Activated CD4-positive, CD25-positive, alpha-beta regulatory T cell treated with anti-CD3 and anti-CD28 coated beads, Interleukin-2, amount 50 U/mL, for 24 hours (primary cell): ENCODE results near the gene CMTM6.
A peak's percentile ranks its signal among the peaks of the same experiment; 100 is the strongest.
"Not testable (repeated sequence)": the region's sequence is repeated elsewhere in the genome, so short reads cannot be mapped to it uniquely, and the experiment has no call there.

Source experiments
- ATAC-seq, 2 donors: fragments of 150-1000 bp; cut with Tn5 transposase; one replicate each; pipeline ENCODE4 v1.10.0; 2021; ENCODE audit warnings: mild to moderate bottlenecking in 1 of 2, moderate library complexity in 1 of 2

The CMTM6 gene, protein sequence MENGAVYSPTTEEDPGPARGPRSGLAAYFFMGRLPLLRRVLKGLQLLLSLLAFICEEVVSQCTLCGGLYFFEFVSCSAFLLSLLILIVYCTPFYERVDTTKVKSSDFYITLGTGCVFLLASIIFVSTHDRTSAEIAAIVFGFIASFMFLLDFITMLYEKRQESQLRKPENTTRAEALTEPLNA

GRCh38 chr3:32502118-32502945 lies at the start of gene CMTM6:
Gene CMTM6, minus strand, starts transcription at chr3:32502852. Its CDS starts 107 bp downstream, at chr3:32502745.
- ATAC-seq: peak; percentile 76 to 82

DNA sequence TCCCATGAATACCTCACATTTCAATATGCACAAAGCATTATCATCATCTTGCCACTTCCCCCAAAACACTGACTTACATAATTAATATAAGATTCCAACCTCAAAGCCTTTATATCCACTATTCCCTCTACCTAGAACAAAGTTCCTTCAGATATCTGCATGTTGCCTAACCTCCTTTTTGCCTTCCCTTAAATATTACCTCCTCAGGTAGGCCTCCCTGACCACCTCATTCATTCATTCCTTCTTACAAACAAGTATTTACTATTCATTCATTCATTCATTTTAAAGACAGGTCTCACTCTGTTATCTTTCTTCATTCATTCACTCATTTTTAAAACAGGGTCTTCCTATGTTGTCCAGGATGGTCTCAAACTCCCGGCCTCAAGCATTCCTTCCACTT lies 49.4 kb upstream of the CMTM6 start:
- ATAC-seq: no peak

DNA sequence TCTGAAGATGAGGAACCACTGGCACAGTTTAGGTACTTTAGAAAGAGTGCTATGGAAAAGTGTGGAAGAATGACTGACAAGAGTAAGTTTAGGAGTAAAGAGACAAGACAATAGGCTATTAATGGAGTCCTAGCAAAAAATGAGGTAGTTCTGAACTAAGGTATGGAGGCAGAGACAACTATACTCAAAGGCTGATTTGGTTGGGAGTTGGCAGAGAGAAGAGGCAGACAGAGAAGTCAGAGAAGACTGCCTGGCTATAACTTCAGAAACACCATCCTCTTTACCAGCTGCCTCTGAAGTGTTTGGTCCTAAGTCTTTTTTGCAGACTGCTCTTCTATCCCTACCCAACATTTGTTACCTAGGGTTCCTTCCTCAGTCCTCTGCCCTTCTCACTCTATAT lies 48.8 kb upstream of the CMTM6 start:
- no peak for ATAC-seq

- ATAC-seq: no peak
Observed at GRCh38 chr3:32551087-32551486, 48.4 kb upstream of the CMTM6 start.

DNA sequence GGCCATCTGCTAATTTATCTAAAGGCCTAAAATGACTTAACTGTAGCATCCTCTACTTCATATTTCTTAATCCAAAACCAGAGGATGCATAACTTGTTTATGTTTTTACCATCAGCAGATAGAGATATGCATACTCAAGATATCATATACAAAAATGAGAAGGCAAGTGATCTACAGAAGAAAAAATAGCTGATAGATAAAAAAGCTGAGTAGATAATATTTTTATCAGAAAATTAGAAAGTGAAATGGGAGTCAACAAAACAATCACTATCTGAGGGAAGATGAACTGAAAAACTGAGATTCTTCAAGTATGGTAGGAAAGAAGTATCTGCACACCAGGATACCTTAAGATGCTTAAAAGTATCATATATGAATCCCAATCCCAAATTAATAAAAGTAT lies 42.7 kb upstream of the CMTM6 start:
- no peak for ATAC-seq

DNA sequence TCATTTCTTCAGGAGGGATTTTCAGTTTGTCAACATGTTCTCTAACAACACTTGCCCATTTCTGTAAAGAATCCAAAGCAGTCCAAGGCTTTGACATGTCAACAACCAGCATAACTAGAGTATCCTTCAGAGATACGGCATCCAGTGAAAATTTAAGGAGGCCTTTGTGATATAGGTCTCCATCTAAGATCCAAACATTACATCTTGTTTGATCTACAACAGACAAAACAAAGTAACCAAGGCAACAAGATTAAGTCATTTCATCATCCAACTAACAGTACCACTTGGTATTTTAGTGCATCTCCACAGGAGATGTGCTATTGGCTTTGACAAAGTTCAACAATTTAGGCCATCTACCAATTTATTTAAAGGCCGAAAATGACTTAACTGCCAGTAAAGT lies 42.2 kb upstream of the CMTM6 start:
- ATAC-seq: no peak

DNA sequence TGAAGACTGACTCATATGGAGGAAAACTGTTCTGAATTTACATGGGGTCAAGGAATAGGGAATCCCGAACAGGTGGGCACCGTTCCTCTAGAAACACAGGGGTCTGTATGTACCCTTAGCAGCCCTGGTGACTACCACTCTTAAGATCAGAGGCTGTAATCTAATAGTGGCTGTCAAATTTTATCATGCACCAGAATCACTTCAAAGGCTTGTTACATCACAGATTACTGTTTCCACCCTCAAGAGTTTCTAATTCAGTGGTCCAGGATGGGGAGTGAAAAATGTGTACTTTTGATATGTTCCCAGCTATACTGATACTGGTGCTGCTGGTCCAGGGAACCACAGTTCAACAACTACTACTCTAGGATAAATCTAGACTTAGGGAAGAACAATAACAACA lies 40.2 kb upstream of the CMTM6 start:
- ATAC-seq: no peak

DNA sequence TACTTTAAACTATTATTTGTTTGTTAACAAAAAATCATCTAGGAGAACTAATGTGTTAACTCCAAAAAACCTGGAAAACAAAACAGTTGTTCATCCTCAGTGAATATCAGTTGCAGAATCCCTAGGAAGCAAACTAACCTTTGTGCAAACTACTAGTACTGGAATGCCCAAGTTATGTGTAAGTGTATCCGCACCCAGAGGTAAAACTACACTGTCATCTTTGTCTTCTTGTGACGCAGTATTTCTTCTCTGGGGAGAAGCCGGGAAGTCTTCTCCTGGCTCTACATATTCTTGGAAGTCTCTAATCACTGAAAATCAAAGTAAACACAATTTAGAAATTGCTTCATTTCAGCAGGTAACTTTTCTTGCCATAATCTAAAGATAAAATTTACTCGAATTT lies 38.2 kb upstream of the CMTM6 start:
- ATAC-seq: no peak

- ATAC-seq: no peak
Observed at GRCh38 chr3:32532434-32532833, 29.8 kb upstream of the CMTM6 start.

GRCh38 chr3:32531010-32531647 lies 28.5 kb upstream of the CMTM6 start:
- peak; percentile 21 to 51 for ATAC-seq

GRCh38 chr3:32525720-32526119 lies 23.1 kb upstream of the CMTM6 start:
- ATAC-seq: no peak

DNA sequence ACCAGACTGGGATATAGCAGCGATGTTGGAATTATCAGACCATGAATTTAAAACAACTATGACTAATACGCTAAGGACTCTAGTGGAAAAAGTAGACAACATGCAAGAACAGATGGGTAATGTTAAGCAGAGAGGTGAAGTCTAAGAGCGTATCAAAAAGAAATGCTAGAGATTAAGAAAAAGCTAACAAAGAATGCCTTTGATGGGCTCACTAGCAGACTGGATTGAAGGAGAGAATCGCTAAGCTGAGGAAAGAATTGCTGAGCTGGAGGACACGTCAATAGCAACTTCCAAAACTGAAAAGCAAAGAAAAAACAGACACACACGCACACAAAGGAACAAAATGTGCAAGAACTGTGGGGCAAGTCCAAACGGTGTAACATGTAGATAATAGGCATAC lies 20.0 kb upstream of the CMTM6 start:
- no peak for ATAC-seq

DNA sequence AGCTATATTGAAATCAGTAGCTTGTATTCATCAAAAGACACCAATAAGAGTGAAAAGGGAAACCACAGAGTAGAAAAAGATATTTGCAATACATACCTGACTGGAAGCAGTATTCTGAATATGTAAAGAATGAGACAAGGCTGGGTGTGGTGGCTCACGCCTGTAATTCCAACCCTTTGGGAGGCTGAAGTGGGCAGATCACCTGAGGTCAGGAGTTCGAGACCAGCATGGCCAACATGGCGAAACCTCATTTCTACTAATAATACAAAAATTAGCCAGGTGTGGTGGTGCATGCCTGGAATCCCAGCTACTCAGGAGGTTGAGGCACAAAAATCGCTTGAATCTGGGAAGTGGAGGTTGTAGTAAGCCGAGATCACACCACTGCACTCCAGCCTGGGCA lies 16.3 kb upstream of the CMTM6 start:
- ATAC-seq: not testable (repeated sequence)

- ATAC-seq: not testable (repeated sequence)
Observed at GRCh38 chr3:32516751-32517150, 14.1 kb upstream of the CMTM6 start.

GRCh38 chr3:32511005-32511404 lies 8.4 kb upstream of the CMTM6 start:
- ATAC-seq: no peak

GRCh38 chr3:32510075-32510724 lies 7.5 kb upstream of the CMTM6 start:
- peak; percentile 63 to 83 for ATAC-seq

- no peak for ATAC-seq
Observed at GRCh38 chr3:32508711-32509110, 6.1 kb upstream of the CMTM6 start.

- no peak for ATAC-seq
Observed at GRCh38 chr3:32506466-32506865, 3.8 kb upstream of the CMTM6 start.

DNA sequence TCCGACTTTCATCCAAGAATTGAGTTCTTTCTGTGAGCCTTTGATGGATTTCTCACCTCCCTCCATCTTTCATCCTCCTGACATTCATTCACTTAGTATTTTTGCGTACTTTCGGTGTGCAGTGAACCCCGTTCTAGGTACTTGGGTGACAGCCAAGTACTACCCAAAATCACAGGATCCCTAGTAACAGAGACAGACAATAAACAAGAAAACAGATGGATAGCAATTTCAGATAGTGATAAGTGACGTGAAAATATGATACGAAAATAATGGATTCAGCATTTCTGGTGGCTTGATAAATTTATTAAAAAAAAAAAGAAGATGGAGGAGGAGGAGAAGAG lies 264 bp upstream of the CMTM6 start:
- no peak for ATAC-seq

- ATAC-seq: no peak
Observed at GRCh38 chr3:32501783-32502117, 902 bp downstream of the CMTM6 start.

GRCh38 chr3:32500880-32501782 lies 1.5 kb downstream of the CMTM6 start:
- peak in 1 of 2 donors; percentile 4 for ATAC-seq

- no peak for ATAC-seq
Observed at GRCh38 chr3:32500231-32500630, 2.4 kb downstream of the CMTM6 start.

DNA sequence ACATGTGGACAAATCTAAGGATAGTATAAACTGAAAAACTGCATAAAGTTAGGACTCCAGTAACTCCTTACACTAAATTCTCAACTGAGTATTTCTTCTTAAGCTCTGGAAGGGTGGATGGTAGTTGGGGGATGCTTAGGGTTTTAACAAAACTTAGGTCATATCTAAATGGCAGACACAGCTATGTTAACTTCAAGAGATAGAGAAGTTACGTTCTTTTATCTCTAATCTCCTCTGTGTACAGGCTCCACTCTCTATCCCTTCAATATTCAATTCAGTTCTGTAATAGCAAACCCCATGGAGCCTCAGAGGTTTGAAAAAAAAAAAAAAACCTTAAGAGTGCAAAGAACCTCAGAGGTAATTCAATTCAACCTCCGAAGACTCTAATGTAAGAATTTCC lies 3.1 kb downstream of the CMTM6 start:
- ATAC-seq: no peak
